ENCODE measurements around the gene DST. TPM values are rescaled to one million over a fixed set of nuclear protein-coding genes. Genes with fewer than 3 reads are reported as not detected.

Gene DST
- total RNA-seq, 1 experiment from 2014 or later = 106 TPM

GRCh38 chr6:56624046-56624727 is 18.5 kb downstream of the DST start:
- no peak for DNase-seq (ENCODE audit: low read depth)

GRCh38 chr6:56620229-56620868 is 22.3 kb downstream of the DST start:
- no peak for DNase-seq (ENCODE audit: low read depth)

DNA sequence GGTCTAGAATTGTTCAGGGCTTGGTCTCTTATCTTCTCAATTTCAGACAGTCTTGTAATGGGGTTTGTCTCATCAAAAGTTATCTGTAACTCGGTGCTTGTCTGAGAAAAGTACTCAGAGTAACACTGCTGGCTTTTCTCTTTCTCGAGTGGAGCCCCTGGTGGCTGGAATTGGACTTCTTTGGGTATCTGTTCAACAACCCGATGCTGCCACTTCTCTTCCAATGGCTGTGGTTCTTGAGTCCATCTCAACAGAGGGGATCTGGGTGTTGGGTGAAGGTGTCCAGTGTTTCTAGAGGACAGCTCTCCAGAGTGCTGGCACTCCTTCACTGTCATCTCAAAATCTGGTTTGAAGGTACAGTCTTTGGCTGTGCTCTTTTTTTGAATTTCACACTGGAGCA is 24.6 kb downstream of the DST start:
- no peak for DNase-seq (ENCODE audit: low read depth)

DNA sequence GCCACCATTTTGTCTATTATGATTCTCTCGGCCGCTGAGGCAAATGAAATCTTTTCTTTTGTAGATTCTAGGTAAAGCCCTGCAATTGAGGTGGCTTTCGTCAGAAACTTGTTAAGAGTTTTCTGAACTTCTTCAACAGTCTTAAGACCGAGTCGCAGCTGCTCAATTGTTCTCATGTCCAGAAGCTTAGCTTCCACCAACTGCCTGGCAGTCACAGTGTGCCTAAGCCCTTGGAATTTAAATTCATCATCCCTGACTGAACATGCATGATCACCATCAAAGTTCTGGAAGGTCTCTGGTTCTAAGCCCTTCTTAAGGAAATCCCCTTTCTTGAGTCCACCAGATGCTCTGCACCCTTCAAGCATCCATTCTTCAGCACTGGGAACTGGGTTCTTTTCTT is 25.7 kb downstream of the DST start:
- no peak for DNase-seq (ENCODE audit: low read depth)

DNA sequence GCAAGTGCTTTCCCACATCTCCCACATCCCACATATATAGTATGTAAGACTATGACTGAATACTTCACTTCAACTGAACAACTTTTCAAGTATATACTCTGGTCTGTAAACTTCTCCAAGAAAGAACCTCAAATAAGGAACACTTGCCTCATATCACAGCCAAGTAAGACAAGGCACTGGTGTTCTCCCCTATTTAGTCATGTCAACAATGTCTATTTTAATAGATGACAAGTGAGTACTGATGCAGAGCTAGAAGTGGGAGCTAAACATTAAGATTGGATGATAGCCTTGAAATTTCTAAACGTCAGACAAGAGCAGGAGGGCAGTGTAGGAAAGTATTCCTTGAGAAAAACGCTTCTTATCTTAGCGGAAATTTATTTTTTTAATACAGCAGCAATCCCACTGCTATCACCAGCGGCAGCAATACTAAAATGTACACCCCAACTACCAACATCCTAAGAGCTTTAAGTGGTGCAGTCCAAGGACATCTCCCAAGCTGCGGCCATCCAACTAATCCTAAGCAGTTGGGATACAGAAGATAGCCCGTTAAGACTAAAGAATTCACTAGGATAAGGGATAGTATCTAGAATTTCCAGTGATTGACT is 29.3 kb downstream of the DST start:
- DNase-seq (ENCODE audit: low read depth) = no peak

DNA sequence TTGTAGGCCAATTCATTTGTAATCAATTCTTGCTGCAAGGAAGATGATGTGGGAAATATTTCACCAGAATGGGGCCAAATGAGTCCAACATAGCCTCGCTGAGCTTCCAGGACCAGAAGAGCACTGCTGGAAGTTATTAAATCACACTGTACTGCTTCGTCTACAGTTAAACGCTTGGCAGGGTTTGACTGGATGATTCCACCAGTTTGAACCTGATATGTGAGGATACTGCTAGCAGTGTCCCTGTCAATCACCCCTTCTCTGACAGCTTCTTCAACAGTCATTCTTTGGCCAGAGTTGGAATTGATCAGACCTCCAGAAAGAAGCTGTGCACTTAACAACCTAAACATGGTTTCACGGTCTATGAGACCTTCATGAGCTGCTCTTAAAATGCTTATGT is 34.4 kb downstream of the DST start:
- no peak for DNase-seq (ENCODE audit: low read depth)

- DNase-seq (ENCODE audit: low read depth) = no peak
These were observed 35.5 kb downstream of the DST start for GRCh38 chr6:56607111-56607752.

- DNase-seq (ENCODE audit: low read depth) = no peak
These were observed 37.3 kb downstream of the DST start for GRCh38 chr6:56605435-56605834.

GRCh38 chr6:56604186-56604585 is 38.5 kb downstream of the DST start:
- DNase-seq (ENCODE audit: low read depth) = no peak

GRCh38 chr6:56601390-56601789 is 41.3 kb downstream of the DST start:
- no peak for DNase-seq (ENCODE audit: low read depth)

- DNase-seq (ENCODE audit: low read depth) = peak; percentile 54
These were observed 47.1 kb downstream of the DST start for GRCh38 chr6:56595490-56596122.

DNA sequence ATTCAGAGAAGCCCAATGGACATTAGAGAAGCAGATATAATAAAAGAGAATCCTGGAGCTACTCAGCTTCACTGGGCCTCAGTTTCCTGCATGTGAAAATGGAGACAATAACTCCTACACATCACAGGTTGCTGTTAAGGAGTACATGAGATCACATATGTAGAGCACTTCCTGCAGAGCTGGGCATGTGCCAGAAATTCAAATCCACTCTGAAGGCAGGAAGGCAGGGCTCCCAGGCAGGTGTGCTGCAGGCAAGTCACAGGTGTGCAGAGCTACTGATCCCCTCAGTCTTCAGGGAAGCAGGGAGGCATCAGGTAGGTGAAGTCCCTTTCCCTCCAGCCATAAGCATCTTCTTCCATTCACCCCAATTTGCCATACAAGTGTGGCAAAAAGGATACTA is 48.0 kb downstream of the DST start:
- no peak for DNase-seq (ENCODE audit: low read depth)

DNA sequence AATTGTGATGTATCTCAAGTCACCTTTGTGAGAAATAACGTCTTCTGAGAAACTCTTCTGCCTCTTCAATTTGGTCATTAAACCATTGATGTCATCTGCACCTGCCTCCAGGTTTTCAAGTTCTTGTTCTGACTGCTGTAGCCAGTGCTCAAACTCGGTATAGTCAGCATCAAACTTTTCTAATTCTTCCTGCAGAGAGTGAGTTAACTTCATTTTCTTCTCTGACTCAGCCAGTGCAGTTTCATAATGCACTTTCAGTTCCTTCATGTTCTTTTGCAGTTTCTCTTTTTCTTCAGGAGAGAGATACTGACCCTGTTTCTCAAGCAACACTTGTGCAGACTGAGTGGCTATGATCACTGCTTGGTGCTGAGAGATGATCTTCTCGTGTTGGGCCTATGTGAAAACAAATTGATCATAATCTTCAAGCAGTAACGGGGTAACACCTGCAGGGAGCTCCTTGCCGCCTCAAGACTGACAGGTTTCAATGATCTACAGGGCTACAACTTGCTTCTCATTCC is 48.8 kb downstream of the DST start:
- DNase-seq (ENCODE audit: low read depth) = no peak

DNA sequence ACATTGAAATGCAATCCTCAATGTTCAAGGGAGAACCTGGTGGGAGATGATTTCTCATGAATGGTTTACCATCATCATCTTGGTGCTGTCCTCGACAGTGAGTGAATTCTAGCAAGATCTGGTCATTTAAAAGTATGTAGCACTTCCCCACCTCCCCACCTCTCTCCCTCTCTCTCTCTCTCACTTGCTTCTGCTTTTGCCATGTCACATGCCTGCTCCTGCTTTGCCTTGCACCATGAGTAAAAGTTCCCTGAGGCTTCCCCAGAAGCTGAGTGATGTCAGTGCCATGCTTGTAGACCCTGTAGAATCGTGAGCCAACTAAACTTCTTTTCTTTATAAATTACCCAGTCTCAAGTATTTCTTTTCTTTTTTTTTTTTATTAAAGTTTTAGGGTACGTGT is 60.5 kb downstream of the DST start:
- DNase-seq (ENCODE audit: low read depth) = no peak

GRCh38 chr6:56581296-56581925 is 61.3 kb downstream of the DST start:
- no peak for DNase-seq (ENCODE audit: low read depth)

- DNase-seq (ENCODE audit: low read depth) = no peak
These were observed 62.4 kb downstream of the DST start for GRCh38 chr6:56580271-56580670.

GRCh38 chr6:56579155-56579851 is 63.4 kb downstream of the DST start:
- no peak for DNase-seq (ENCODE audit: low read depth)

DNA sequence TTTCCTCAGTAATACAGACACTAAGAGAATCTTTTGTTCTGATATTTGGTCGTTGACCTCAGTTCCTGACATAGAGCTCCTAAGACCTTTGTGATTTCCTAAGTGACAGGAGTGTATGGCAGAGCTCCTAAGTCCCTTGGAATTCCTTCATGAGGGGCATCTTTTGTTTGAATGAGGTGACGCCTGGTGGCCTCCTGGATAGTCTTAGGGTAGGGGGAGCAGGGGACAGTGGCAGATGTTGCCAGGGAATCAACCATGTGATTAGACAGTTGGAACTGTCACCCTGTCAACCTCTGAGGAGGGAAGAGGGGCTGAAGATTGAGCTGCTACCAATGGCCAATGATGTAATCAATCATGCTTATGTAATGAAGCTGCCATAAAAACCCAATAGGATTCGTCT is 67.0 kb downstream of the DST start:
- no peak for DNase-seq (ENCODE audit: low read depth)

DNA sequence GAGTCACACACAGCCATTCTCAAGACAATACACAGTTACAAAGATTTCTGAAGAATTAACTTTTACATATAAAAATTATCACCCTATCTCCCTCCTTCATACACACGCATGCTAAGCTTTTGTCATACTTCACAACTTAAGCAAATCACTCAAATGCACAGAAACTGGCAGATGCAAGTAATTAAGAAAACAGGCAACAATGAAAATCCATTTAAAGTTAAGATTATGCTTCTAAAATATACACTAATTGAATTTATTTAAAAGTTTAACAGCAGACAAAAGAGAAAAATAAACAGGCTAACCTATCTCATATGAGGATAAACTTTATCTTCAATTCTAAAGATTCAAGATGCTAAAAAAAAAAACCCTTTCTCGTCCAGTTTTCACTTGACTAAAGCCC is 68.4 kb downstream of the DST start:
- no peak for DNase-seq (ENCODE audit: low read depth)

DNA sequence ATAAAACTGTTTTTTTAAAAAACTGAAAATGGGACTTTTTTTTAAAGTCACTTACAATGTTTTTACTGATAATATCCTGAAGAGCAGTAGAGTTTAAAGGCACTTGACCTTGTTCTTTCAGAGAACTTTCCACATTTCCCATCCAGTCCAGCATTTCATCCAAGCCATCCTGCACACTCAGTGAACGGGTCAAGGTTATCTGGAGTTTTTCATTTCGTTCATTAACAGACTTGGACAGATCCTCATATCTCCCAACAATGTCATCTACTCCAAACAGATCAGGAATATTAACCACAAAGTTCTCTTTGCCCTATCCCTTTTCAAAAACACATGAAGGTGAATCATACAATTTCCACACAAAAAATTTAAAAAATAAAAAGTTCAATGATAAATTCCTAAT is 69.1 kb downstream of the DST start:
- no peak for DNase-seq (ENCODE audit: low read depth)

Data from Daoy (cell line).